ENCODE results near the gene PLEKHG4B.

The PLEKHG4B gene

DNA sequence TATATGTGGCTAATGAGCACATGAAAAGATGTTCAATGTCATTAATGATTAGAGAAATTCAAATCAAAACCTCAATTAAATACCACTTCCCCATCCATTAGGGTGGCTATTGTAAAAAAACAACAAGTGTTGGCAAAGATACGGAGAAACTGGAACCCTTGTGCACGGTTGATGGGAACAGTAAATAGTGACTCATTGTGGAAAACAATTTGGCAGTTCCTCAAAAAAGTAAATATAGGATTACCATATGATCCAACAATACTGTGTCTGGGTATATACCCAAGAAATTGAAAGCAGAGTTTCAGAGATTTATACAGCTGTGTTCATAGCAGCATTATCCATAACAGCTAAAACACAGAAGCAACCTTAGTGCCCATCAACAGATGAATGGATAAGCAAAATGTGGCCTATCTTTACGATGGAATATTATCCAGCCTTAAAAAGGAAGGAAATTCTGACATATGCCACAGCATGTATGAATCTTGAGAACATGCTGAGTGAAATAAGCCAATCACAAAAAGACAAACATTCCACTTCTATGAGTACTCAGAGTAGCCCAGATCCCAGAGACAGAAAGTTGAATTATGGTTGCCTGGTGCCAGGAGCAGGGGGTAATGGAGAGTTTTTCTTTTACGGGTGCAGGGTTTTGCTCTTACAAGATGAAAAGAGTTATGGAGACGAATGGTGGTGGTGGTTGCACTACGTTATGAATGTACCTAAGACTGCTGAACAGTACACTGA is 57.9 kb downstream of the PLEKHG4B start:
- DNase-seq (ENCODE audit: insufficient read length, low spot score) (no peak), FAIRE-seq (no peak)
- no peak for TF ChIP-seq PAX5 (IDR thresholded peaks at IDR 0.05; ENCODE audit: insufficient read depth, low read length, severe bottlenecking)
- TF ChIP-seq TAF1 (IDR thresholded peaks at IDR 0.05; ENCODE audit: low read depth, low read length) = no peak
- TF ChIP-seq POLR2A (IDR thresholded peaks at IDR 0.05; ENCODE audit: low read depth, low read length) = no peak
- TF ChIP-seq POU2F2 (IDR thresholded peaks at IDR 0.05; ENCODE audit: low read depth, low read length) = no peak
- no peak for TF ChIP-seq SPI1 (IDR thresholded peaks at IDR 0.05; ENCODE audit: low read depth, low read length)
- TF ChIP-seq POLR2AphosphoS5 (IDR thresholded peaks at IDR 0.05; ENCODE audit: low read depth, low read length) = no peak

DNA sequence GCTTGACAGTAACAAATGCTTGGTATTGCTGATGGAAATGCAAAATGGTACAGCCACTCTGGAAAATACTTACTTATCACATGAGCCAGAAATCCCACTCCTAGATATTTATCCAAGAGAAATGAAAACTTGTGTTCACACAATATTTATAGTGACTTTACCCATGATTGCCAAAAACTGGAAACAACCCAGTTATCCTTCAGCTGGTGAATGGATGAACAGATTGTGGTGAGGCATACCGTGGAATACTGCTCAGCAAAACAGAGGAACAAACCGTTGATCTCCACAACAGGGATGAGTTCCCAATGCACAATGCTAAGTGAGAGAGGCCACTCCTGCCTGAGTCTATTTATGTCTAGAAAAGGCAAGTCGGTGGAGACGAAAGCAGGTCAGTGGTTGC is 58.8 kb downstream of the PLEKHG4B start:
- TF ChIP-seq SPI1 (IDR thresholded peaks at IDR 0.05; ENCODE audit: low read depth, low read length) (no peak), POLR2AphosphoS5 (IDR thresholded peaks at IDR 0.05; ENCODE audit: low read depth, low read length) (no peak), TAF1 (IDR thresholded peaks at IDR 0.05; ENCODE audit: low read depth, low read length) (no peak), POU2F2 (IDR thresholded peaks at IDR 0.05; ENCODE audit: low read depth, low read length) (no peak), POLR2A (IDR thresholded peaks at IDR 0.05; ENCODE audit: low read depth, low read length) (no peak), PAX5 (IDR thresholded peaks at IDR 0.05; ENCODE audit: insufficient read depth, low read length, severe bottlenecking) (no peak)
- FAIRE-seq (no peak), DNase-seq (ENCODE audit: insufficient read length, low spot score) (no peak)

DNA sequence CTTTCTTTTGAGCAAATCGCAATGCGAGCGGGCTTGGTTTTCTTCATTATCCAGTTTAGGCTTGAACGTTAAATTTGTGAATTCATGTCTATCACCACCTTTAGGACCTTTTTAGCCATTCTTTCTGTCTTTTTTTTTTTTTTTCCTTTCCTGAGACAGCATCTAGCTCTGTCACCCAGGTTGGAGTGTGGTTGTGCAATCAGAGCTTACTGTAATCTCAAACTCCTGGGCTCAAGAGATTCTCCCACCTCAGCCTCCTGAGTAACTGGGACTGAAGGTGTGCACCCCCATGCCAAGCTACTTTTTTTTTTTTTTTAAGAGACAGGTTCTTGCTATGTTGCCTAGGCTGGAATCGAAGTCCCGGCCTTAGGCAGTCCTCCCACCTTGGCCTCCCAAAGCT is 60.1 kb downstream of the PLEKHG4B start:
- FAIRE-seq = no peak
- TF ChIP-seq PAX5 (IDR thresholded peaks at IDR 0.05; ENCODE audit: insufficient read depth, low read length, severe bottlenecking) (no peak), POU2F2 (IDR thresholded peaks at IDR 0.05; ENCODE audit: low read depth, low read length) (no peak), SPI1 (IDR thresholded peaks at IDR 0.05; ENCODE audit: low read depth, low read length) (no peak), POLR2AphosphoS5 (IDR thresholded peaks at IDR 0.05; ENCODE audit: low read depth, low read length) (no peak), TAF1 (IDR thresholded peaks at IDR 0.05; ENCODE audit: low read depth, low read length) (no peak), POLR2A (IDR thresholded peaks at IDR 0.05; ENCODE audit: low read depth, low read length) (no peak)
- no peak for DNase-seq (ENCODE audit: insufficient read length, low spot score)

DNA sequence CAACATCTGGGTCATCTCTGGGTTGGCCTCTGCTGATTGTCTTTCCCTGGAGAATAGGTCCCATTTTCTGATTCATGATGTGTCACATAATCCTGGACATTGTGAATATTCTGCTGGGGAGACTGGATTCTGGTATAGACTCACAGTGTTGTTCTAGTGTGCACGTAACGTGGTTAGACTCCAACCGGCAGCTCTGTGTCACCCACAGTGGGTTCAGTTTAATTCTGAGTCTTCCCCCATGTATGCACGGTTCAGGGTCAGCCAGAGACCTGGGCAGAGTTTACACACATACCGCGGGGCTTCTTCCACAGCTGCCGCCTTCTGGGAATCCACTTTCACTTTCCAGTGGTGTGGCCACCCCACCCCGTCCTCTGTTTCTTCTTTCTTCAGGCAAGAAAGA is 61.3 kb downstream of the PLEKHG4B start:
- TF ChIP-seq TAF1 (IDR thresholded peaks at IDR 0.05; ENCODE audit: low read depth, low read length) = no peak
- no peak for DNase-seq (ENCODE audit: insufficient read length, low spot score)
- no peak for FAIRE-seq

DNA sequence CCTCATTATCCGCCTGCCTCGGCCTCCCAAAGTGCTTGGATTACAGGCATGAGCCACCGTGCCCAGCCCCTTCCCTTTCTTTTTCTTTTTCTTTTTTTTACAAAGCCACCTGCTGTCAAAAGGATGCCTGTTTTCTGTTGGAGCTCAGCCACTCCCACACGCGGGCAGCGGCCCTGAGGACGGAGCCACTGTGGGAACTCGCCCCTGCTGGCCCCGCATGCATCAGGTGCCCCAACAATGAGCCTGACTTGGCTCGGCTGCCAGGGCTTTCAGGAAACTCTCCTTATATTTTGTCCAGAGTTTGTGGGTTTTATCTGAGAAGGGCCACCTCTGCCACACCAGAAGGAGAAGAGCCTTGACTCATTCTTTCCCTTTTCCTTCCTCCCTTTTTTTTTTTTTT is 62.3 kb downstream of the PLEKHG4B start:
- TF ChIP-seq POU2F2 (IDR thresholded peaks at IDR 0.05; ENCODE audit: low read depth, low read length) = no peak
- no peak for TF ChIP-seq POLR2A (IDR thresholded peaks at IDR 0.05; ENCODE audit: low read depth, low read length)
- no peak for TF ChIP-seq SPI1 (IDR thresholded peaks at IDR 0.05; ENCODE audit: low read depth, low read length)
- no peak for TF ChIP-seq TAF1 (IDR thresholded peaks at IDR 0.05; ENCODE audit: low read depth, low read length)
- no peak for TF ChIP-seq POLR2AphosphoS5 (IDR thresholded peaks at IDR 0.05; ENCODE audit: low read depth, low read length)
- TF ChIP-seq PAX5 (IDR thresholded peaks at IDR 0.05; ENCODE audit: insufficient read depth, low read length, severe bottlenecking) = no peak
- no peak for FAIRE-seq
- DNase-seq (ENCODE audit: insufficient read length, low spot score) = no peak

DNA sequence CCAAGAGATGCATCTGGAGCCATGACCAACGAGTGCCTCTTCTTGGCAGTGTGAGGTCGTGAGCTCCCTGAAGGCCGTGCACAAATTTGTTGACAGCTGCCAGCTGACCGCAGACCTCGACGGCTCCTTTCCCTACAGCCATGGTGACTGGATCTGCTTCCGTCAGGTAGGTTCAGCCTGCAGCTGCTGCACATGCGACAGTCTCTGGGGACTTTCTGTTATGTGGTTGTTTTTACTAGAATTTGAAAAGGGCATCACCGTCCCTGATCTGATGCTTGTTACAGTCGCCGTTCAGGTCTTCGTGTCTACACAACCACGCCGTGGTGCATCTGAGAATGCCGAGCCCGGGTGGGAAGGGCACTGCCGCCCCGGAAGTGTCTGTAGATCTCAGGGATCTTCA is 62.9 kb downstream of the PLEKHG4B start:
- no peak for DNase-seq (ENCODE audit: insufficient read length, low spot score)
- no peak for FAIRE-seq
- TF ChIP-seq POU2F2 (IDR thresholded peaks at IDR 0.05; ENCODE audit: low read depth, low read length) = no peak
- TF ChIP-seq PAX5 (IDR thresholded peaks at IDR 0.05; ENCODE audit: insufficient read depth, low read length, severe bottlenecking) = no peak
- no peak for TF ChIP-seq POLR2AphosphoS5 (IDR thresholded peaks at IDR 0.05; ENCODE audit: low read depth, low read length)
- TF ChIP-seq TAF1 (IDR thresholded peaks at IDR 0.05; ENCODE audit: low read depth, low read length) = no peak
- TF ChIP-seq SPI1 (IDR thresholded peaks at IDR 0.05; ENCODE audit: low read depth, low read length) = no peak
- no peak for TF ChIP-seq POLR2A (IDR thresholded peaks at IDR 0.05; ENCODE audit: low read depth, low read length)

DNA sequence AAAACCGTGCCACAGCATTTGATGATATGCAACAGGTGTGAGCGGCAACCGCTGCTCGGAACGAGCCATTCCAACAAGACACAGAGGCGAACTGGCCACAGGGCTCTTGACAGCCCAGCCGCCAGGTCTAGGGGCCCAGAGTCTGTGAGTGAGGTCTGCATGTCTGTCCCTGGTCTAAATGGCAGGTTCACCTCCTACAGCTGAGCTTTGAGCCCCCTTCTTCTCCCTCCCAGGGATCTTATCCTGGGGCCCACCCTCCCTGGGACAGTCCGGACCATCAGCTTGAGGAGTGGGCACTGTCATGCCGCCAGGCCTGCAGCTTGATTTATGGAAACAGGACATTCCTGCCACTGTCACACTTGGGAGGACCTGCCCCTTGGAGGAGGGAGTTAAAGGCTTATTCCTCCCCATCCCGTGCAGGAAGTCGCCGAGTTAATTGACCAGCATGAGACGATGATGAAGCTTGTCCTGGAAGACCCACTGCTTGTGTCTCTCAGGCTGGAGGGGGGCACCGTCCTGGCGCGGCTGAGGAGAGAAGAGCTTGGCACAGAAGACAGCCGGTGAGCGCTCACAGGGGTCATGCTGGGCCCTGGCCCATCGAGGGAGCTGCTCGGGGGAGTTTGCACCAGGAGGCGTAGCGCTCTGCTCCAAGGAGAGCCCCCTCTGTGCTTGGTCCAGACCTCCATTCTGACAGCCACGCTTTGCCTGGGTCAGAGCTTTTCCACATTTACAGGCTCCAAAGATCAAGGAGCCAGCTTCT is 63.9 kb downstream of the PLEKHG4B start:
- FAIRE-seq = no peak
- no peak for DNase-seq (ENCODE audit: insufficient read length, low spot score)
- TF ChIP-seq POLR2AphosphoS5 (IDR thresholded peaks at IDR 0.05; ENCODE audit: low read depth, low read length) (no peak), POLR2A (IDR thresholded peaks at IDR 0.05; ENCODE audit: low read depth, low read length) (no peak)

DNA sequence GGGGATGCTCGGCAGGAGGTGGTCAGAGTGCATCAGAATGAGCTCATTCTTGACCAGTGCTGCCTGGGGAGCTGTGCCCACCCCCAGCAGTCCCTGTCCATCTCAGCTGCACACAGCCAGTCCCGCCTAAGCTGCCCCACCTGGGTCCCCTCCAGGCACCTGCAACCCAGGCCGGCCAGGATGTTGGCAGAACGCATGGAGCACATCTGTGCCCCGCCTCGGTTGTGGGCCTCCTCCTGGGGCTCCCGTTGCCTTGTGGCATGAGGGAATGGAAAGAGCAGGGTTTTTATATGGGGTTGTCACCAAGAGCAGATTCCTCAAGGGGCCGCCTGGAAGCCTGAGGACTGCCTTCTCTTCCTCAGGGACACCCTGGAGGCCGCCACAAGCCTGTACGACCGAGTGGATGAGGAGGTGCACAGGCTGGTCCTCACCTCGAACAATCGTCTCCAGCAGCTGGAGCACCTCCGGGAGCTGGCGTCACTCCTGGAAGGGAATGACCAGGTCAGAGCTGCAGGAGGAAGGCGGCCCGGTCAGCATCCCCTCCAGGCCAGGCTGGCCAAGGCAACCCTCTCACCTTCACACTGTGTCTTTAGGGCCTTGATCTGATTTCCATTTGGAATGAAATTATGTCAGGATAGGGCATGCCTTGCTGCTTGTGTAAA is 64.6 kb downstream of the PLEKHG4B start:
- DNase-seq (ENCODE audit: insufficient read length, low spot score) = no peak
- TF ChIP-seq SPI1 (IDR thresholded peaks at IDR 0.05; ENCODE audit: low read depth, low read length) (no peak), TAF1 (IDR thresholded peaks at IDR 0.05; ENCODE audit: low read depth, low read length) (no peak), PAX5 (IDR thresholded peaks at IDR 0.05; ENCODE audit: insufficient read depth, low read length, severe bottlenecking) (no peak), POLR2A (IDR thresholded peaks at IDR 0.05; ENCODE audit: low read depth, low read length) (no peak), POLR2AphosphoS5 (IDR thresholded peaks at IDR 0.05; ENCODE audit: low read depth, low read length) (no peak), POU2F2 (IDR thresholded peaks at IDR 0.05; ENCODE audit: low read depth, low read length) (no peak)
- no peak for FAIRE-seq

DNA sequence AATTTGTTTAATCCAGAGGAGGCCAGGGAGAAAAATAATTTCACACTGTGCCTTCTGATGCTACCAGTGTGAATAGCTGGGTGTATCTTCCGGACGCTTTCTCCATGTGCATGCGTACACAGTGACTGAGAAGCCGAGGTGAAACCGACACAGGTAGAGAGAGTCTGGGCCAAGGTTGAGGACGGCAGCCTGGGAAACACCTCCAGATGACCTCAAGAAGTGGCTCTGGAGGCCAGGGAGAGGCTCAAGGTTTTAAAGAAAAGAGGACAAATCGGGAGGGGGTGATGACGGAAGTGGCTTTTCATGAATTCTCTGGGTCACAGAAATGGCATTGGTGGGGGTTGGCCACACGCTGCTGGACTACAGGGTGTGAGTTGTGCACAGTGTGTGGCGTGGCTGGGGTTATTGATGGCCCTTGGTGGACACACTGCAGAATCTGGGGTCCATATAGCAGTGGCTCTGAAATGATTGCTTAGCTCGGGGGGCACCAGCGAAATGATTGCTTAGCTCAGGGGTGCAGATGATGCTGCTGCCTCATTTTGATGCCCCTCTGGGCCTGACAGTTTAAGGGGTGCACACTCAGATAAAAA is 65.3 kb downstream of the PLEKHG4B start:
- TF ChIP-seq TAF1 (IDR thresholded peaks at IDR 0.05; ENCODE audit: low read depth, low read length) (no peak), POLR2AphosphoS5 (IDR thresholded peaks at IDR 0.05; ENCODE audit: low read depth, low read length) (no peak), SPI1 (IDR thresholded peaks at IDR 0.05; ENCODE audit: low read depth, low read length) (no peak), POU2F2 (IDR thresholded peaks at IDR 0.05; ENCODE audit: low read depth, low read length) (no peak), POLR2A (IDR thresholded peaks at IDR 0.05; ENCODE audit: low read depth, low read length) (no peak), PAX5 (IDR thresholded peaks at IDR 0.05; ENCODE audit: insufficient read depth, low read length, severe bottlenecking) (no peak)
- DNase-seq (ENCODE audit: insufficient read length, low spot score) (no peak), FAIRE-seq (no peak)
